Astrocyte of the cerebellum (primary cell): Measurements from ENCODE around the gene PPEF1.

Experiments used
- DNase-seq: peaks from one replicate; pipeline ENCODE4 v3.0.0-alpha.2; 2011; ENCODE audit warnings: low read depth
- H3K4me3 ChIP-seq: 2 replicates; pipeline ENCODE4 v1.5.1; 2011; ENCODE audit warnings: mild to moderate bottlenecking, low read depth, low read length, moderate library complexity
- in situ Hi-C: cut with HindIII; loops from 2 replicates; pipeline ENCODE4 v1.10.0; 2017; ENCODE audit warnings: low sequenced_read_pairs
- TF ChIP-seq, protein P1 (sequence below): IDR thresholded peaks from 2 replicates; pipeline ENCODE4 v1.5.1; 2012; ENCODE audit warnings: low read length, low read depth, moderate library complexity, mild to moderate bottlenecking; ENCODE audit errors: missing control alignments

PPEF1 gene

DNA sequence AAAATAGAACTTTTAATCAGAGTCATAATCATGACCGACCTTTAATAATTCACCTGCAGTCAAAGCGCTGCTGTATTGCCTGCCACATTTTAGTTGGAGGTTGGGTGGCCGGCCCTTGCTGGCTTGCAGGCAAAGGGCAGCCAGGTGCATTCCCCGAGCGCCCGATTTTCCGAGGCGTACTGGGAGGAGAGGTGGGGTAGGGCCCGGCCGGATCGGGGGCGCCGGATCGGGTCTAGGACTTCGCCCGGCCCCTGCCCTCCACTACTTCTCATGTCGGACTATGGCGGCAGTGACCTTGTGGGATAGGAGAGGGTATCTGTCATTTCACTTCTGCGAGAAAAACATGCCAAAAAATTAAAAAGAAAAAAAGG, 33.0 kb upstream of the PPEF1 start:
- DNase-seq: no peak
- TF ChIP-seq, protein P1, sequence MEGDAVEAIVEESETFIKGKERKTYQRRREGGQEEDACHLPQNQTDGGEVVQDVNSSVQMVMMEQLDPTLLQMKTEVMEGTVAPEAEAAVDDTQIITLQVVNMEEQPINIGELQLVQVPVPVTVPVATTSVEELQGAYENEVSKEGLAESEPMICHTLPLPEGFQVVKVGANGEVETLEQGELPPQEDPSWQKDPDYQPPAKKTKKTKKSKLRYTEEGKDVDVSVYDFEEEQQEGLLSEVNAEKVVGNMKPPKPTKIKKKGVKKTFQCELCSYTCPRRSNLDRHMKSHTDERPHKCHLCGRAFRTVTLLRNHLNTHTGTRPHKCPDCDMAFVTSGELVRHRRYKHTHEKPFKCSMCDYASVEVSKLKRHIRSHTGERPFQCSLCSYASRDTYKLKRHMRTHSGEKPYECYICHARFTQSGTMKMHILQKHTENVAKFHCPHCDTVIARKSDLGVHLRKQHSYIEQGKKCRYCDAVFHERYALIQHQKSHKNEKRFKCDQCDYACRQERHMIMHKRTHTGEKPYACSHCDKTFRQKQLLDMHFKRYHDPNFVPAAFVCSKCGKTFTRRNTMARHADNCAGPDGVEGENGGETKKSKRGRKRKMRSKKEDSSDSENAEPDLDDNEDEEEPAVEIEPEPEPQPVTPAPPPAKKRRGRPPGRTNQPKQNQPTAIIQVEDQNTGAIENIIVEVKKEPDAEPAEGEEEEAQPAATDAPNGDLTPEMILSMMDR: no peak
- H3K4me3 ChIP-seq: peak overlapping the region; percentile 59
- in situ Hi-C loops: no loop called here

DNA sequence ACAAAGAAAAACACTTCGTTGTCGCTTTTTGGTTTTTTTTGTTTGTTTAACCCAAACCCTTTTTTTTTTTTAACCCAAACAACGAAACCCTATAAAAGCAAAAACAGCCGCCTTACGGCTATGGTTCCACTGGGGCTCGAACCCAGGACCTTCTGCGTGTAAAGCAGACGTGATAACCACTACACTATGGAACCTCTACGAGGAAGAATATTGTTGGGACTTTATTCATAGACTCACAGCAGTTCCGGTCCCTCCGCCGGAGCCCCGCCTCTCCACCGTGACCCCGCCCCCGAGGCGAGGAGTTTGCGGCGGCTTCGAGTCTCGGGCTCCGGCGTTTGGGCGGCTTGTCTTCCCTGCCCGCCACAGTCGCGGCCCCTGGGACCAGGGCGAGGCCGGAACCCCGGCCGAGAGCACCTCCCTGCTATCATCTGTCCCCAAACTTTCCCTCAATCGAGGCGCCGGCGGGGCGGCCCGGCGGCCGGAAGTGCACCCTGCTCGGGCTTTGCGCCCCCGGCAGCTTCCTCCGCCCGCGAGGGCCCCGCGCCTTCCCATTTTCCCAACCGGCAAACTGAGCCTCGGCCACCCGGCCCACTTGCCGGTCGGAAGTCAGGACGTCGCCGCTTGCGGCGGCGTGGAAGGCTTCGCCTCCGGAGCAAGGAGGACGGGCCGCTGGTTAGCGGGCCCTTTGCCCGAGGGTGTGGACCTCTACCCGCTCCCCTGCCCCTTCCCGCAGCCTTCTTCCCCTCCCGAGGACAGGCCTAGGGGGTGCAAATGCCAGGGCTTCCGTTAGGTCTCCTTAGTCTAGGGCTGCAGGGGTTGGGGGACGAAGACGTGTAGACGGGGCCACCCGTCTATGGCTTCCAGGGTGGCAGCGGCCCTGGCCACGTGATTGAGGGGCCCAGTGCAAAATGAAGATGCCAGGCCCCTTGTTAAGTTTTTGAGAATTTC, 32.4 kb upstream of the PPEF1 start:
- TF ChIP-seq, protein P1: no peak
- peak overlapping the region; percentile 59 for H3K4me3 ChIP-seq
- DNase-seq: peak; percentile 39

DNA sequence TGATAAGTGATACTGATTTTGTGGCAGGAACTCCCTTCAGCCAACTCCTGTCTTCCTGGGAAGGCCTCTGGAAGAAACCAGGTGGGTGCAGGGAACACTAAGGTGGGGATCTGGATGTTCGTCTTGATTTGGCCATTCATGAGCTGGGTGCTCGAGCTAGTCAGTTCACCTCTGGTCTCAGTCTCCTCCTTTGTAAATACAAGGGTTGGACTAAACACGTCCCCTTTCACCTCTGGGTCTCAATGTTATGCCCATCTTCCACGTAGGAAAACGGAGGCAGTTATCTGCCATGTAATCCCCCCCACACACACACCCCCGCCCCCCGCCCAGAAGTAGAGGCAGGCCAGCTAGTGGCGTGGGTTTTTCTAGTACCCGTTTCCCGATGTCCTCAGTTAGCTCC, 31.4 kb upstream of the PPEF1 start:
- H3K4me3 ChIP-seq: no peak overlapping the region
- in situ Hi-C loops: no loop called here
- DNase-seq: no peak
- TF ChIP-seq, protein P1: no peak

More for the DNA sequence above, 32.4 kb upstream of the PPEF1 start:
- in situ Hi-C loops: no loop called here

DNA sequence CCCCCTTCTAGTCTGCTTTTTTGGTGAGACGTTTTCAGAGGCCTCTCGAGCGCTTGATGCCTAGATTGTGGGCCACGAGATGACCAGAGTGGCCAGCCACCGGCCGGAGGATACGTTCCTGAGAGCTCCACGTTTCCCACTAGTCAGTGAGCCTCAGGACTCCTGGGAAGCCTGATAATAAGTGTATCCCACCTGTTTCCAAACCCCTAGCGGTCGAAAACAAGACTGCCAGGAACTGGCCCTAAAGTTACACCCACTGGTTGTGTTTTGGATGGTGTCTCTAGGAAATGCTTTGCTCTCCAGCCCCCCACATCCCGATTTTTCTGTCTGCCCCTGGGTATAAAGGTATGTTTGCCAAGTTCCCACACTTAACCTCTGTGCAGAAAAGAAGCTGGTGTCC, 31.0 kb upstream of the PPEF1 start:
- TF ChIP-seq, protein P1: peak; percentile 43
- DNase-seq: no peak
- in situ Hi-C loops: no loop called here
- H3K4me3 ChIP-seq: no peak overlapping the region

DNA sequence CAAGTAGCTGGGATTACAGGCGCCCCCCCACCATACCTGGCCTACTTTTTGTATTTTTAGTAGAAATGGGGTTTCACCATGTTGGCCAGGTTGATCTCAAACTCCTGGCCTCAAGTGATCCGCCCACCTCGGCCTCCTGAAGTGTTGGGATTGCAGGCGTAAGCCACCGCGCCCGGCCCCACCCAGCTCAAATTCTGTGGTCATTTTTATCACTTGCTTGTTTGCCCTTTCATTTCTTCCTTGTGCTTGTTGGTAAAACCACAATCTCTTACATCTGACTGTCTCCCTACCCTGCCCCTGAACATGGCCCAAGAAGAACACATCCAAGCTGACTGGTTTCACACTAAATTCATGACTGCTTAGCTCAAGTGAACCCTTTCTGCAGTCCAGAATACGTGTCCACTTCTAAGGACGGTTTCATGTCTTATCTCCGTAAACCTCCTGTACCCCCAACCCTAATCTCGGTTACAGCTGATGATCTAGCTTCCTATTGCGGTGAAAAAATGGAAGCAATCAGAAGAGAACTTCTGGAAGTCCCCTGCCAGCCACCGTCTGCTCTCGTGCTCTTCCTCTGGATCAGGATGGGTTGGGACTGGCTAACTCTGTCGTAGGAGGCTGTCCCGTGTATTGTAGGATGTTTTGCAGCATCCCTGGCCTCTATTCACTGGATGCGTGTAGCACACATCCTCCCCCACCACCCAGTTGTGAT, 30.1 kb upstream of the PPEF1 start:
- TF ChIP-seq, protein P1: no peak
- no peak for DNase-seq
- no peak overlapping the region for H3K4me3 ChIP-seq
- in situ Hi-C loops: no loop called here

DNA sequence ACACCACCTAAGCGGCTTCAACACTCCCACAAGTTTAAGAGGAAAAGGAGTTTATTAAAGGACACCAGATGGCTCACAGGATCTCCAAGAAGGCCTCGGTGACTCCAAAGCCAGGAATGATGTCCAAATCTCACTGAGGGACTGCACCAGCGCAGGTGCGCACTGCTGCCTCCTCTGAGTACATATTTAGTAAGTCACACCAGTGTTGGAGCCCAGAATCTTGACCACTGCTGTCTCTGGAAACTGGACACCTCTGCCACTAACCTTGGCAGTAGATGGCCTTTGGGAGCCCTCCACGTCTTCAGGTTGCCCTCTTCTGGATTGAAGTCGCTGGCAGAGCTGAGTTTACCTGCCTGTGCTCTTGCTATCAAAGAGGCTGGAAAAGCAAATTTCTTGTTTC, 25.4 kb upstream of the PPEF1 start:
- DNase-seq: no peak
- in situ Hi-C loops: no loop called here
- TF ChIP-seq, protein P1: no peak
- no peak overlapping the region for H3K4me3 ChIP-seq
